Activated naive CD4-positive, alpha-beta T cell treated with anti-CD3 and anti-CD28 coated beads, Interleukin-2, amount 50 U/mL, for 16 hours (primary cell): Measurements from ENCODE around the gene SCARF2.
"Not testable (repeated sequence)": the region's sequence is repeated elsewhere in the genome, so short reads cannot be mapped to it uniquely, and the experiment has no call there.

Source experiments
- DNase-seq: peaks from one replicate; pipeline ENCODE4 v3.0.0-alpha.2; 2020

Gene SCARF2

GRCh38 chr22:20405931-20406685, 31.5 kb downstream of the SCARF2 start:
- no peak for DNase-seq

- DNase-seq: no peak
Measured at GRCh38 chr22:20405291-20405930, 32.2 kb downstream of the SCARF2 start.

GRCh38 chr22:20404881-20405280, 32.7 kb downstream of the SCARF2 start:
- DNase-seq: no peak

DNA sequence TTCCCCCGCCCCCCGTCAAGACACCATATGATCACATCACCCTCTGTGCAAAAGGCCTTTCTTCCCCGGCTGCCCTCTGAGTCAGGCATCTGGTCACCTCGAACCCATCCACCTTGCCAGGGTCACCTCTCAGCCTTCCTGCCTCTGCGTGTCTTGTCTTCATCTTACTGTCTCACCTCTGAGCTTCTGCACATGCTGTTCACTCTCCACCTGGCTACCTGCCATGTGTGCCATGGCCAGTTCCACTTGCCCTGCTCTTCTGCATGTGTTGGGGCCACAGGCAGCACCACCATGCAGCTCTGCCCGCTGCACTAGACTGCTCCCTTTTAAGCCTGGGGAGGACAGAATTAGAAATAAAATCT, 33.9 kb downstream of the SCARF2 start:
- no peak for DNase-seq

- no peak for DNase-seq
Measured at GRCh38 chr22:20402960-20403778, 34.5 kb downstream of the SCARF2 start.

DNA sequence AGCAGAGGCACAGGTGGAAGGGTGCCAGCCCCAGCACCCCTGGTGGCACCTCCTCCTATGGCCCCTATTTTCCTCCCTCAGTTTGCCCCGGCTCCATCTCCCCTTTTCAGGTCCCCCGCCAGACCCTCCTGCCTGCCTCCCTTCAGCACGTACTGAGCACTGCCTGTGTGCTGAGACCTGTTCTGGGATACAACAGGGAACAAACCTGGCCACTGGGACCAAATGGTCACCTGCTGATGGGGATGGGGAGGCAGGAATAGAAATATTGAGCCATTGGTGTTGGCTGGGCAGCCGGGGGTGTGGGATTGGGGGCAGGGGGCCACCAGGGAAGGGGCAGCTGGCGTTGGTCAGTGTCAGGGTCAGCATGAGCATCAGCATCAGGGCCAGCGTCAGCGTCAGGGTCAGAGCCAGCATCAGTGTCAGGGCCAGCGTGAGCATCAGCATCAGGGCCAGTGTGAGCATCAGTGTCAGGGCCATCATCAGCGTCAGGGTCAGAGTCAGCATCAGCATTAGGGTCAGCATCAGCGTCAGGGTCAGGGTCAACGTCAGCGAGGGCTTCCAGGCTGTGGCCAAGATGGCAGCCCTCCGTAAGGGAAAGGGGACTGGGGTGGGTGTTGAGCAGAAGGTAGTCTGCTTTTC, 36.1 kb downstream of the SCARF2 start:
- no peak for DNase-seq

- no peak for DNase-seq
Measured at GRCh38 chr22:20400606-20401375, 36.8 kb downstream of the SCARF2 start.

DNA sequence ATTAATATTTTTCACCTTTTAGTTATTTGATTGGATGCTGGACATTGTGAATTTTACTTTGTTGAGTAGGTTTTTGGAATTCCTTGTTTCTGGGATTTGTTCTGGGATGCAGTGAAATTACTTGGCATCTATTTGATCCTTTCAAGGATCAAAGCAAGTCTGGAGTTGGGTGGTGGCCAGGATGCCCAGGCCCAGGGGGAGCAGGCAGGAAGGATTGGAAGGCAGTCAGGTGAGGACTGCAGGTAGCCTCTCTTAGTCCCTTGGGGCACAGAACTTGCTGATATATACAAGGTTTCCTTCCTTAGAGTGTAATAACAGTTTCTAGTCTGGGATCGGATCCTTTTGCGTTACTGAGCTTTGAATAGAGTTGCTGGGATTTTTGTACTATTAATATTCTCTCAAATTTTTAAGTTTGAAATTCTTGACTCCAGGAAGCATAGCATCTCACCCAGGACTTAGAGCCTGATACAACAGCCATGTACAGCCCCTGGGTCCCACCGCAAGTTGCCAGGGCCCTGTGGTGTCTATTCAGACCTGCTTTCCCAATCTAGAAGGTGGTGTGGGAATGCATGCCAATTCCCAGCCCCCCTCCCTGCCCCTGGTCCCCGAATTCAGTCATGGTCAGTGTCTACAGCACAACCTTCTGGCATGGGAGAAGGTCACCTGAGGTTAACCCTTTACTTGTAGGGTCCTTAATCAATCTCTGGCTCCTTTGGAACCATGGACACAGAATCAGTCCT, 37.6 kb downstream of the SCARF2 start:
- DNase-seq: no peak

DNA sequence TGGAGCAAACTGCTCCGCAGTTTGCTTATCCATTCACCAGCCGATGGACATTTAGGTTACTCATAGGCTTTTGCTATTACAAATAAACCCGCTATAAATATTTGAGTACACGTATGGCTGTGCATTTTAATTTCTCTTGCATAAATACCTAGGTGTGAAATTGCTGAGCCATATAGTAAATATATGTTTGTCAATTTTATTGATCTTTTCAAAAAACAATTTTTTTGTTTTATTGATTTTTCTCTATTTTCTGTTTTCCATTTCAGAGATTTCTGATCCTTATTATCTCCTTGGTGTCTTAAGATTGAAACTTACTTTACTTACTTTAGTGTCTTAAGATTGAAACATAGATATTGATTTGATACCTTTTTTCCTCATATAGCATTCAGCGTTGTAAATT, 39.2 kb downstream of the SCARF2 start:
- DNase-seq: no peak

DNA sequence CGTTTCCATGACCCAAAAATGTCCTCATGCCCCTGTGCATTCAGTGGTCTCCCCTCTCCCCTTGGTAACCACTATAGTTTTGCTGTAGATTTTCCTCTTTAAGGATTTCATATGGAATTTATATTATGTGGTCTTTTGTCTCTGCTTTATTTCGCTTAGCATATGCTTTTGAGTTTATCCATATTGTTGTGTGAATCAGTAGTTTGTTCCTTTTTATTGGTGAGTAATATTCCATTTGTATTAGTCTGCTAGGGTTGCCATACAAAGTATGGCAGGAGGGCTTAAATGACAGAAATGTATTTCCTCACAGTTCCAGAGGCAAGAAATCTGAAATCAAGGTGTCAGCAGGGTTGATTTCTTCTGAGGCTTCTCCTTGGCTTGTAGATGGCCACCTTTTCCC, 40.1 kb downstream of the SCARF2 start:
- no peak for DNase-seq

DNA sequence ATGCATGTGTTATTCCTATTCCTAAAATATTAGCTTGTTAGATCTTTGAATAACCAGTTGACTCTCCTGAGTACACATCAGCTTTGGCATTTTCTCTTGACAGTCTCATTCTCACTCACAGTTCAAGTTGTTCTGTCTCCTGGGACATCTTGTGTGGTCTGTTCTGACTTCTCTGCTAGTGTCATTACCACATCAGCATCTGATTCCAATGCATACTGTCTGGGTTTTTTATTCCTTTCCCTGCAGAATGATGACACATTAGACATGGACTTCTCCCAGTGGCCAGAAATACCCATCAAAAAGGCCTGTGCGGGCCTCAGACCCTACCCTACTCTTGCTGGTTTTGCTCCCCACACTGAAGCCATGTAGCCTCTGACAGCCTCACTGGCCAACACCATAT, 41.0 kb downstream of the SCARF2 start:
- no peak for DNase-seq

GRCh38 chr22:20395907-20396287, 41.7 kb downstream of the SCARF2 start:
- no peak for DNase-seq

DNA sequence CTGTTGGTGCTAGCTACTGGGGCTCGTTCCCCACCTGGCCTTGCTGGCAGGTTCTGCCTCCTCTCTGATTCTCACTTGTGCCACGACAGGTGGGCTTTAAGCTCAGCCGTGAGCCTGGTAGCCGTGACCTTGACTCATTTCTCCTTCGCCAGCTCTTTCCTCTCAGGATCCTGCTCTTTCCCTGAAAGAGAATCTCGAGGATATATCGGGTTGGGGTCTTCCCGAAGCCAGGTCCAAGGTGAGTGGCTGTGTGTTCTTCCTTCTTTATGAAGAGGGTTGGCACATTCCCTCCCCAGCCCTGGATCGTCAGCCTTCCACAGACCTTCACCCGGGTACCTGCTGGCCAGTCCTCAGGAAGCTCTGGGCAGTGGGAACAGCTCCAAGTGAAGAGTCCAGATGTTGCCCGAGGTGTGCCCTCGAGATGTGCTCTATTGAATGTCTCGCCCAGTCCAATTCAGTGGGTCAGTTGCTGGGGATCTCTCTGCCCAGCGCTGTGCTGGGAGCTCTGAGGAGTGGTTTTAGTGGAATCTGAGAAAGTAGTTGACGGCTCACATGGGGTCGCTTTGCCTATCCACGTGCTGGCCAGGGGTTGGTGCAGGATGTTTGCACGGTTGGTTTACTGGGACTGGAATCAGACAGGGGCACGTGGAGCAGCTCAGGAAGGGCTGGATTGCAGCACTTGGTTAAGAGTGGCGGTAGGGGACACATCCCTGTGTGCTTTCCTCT, 42.3 kb downstream of the SCARF2 start:
- no peak for DNase-seq

GRCh38 chr22:20393705-20394476, 43.7 kb downstream of the SCARF2 start, which contains the start of gene ZNF74:
Gene ZNF74, plus strand, starts transcription at chr22:20394151. Its CDS starts 478 bp downstream, at chr22:20394629.
- DNase-seq: peak; percentile 85

- no peak for DNase-seq
Measured at GRCh38 chr22:20392983-20393704, 44.5 kb downstream of the SCARF2 start.

DNA sequence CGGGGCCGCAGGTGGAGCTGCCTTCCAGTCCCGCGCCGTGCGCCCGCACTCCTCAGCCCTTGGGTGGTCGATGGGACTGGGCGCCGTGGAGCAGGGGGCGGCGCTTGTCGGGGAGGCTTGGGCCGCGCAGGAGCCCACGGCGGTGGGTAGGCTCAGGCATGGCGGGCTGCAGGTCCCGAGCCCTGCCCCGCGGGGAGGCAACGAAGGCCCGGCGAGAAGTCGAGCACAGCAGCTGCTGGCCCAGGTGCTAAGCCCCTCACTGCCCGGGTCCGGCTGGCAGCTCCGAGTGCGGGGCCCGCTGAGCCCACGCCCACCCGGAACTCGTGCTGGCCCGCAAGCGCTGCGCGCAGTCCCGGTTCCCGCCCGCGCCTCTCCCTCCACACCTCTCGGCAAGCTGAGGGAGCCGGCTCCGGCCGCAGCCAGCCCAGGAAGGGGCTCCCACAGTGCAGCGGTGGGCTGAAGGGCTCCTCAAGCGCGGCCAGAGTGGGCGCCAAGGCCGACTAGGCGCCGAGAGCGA, 45.2 kb downstream of the SCARF2 start:
- DNase-seq: not testable (repeated sequence)

GRCh38 chr22:20391222-20391621, 46.4 kb downstream of the SCARF2 start:
- DNase-seq: no peak

GRCh38 chr22:20390394-20390907, 47.2 kb downstream of the SCARF2 start:
- DNase-seq: no peak

GRCh38 chr22:20389288-20389687, 48.3 kb downstream of the SCARF2 start:
- no peak for DNase-seq
